GM13976 (cell line): ENCODE data around the gene TP53I11.

Experiments used
- DNase-seq: peaks from one replicate; pipeline ENCODE4 v3.0.0; 2012; ENCODE audit warnings: low spot score
- CTCF ChIP-seq: IDR thresholded peaks from 2 replicates; pipeline ENCODE4 v1.5.1; 2012; ENCODE audit warnings: borderline replicate concordance, mild to moderate bottlenecking; ENCODE audit not compliant: insufficient read depth; ENCODE audit errors: extremely low read depth, missing control alignments, control extremely low read depth
- in situ Hi-C: fragments of 300-500 bp; cut with MboI; formaldehyde crosslinking; loops from one replicate; pipeline ENCODE4 v1.12.0; 2022; ENCODE audit warnings: low sequenced_read_pairs, mixed read lengths, inconsistent platforms; ENCODE audit not compliant: unreplicated experiment

Gene TP53I11

GRCh38 chr11:44946263-44946662 is 4.4 kb downstream of the TP53I11 start:
- in situ Hi-C loops: loop anchor here (25.0 kb wide), 1 partner anchor 341 kb away; the partner anchor contains the start of gene SYT13
- no peak for TF ChIP-seq CTCF
- no peak for DNase-seq

- in situ Hi-C loops: loop anchor here (25.0 kb wide), 1 partner anchor 342 kb away; the partner anchor contains the start of gene SYT13
- no peak for DNase-seq
- no peak for TF ChIP-seq CTCF
These were observed 5.0 kb downstream of the TP53I11 start for GRCh38 chr11:44945666-44946065.

- in situ Hi-C loops: loop anchor here (25.0 kb wide), 1 partner anchor 342 kb away; the partner anchor contains the start of gene SYT13
- DNase-seq: no peak
These were observed 5.8 kb downstream of the TP53I11 start for GRCh38 chr11:44944853-44945235.

GRCh38 chr11:44944181-44944852 is 6.4 kb downstream of the TP53I11 start:
- no peak for DNase-seq
- in situ Hi-C loops: loop anchor here (25.0 kb wide), 1 partner anchor 343 kb away; the partner anchor contains the start of gene SYT13
- no peak for TF ChIP-seq CTCF

More at GRCh38 chr11:44944853-44945235, 5.8 kb downstream of the TP53I11 start:
- TF ChIP-seq CTCF: no peak

- in situ Hi-C loops: loop anchor here (25.0 kb wide), 1 partner anchor 344 kb away; the partner anchor contains the start of gene SYT13
- no peak for TF ChIP-seq CTCF
- DNase-seq: no peak
These were observed 7.0 kb downstream of the TP53I11 start for GRCh38 chr11:44943696-44944095.

GRCh38 chr11:44943118-44943517 is 7.6 kb downstream of the TP53I11 start:
- no peak for TF ChIP-seq CTCF
- in situ Hi-C loops: loop anchor here (25.0 kb wide), 1 partner anchor 344 kb away; the partner anchor contains the start of gene SYT13
- no peak for DNase-seq
